Loucy (cell line): ENCODE data around the gene SCGB3A2.
"Not testable (repeated sequence)": the region's sequence is repeated elsewhere in the genome, so short reads cannot be mapped to it uniquely, and the experiment has no call there.

Experiments used
- H2AFZ ChIP-seq: fragments of 200-600 bp; sonication (generic); 2 replicates; pipeline ENCODE4 v1.6.0; 2016; ENCODE audit warnings: antibody characterized with exemption, mild to moderate bottlenecking, low read length, moderate library complexity
- H3F3A ChIP-seq: fragments of 200-600 bp; 2 replicates; pipeline ENCODE4 v1.6.0; 2016; ENCODE audit warnings: antibody characterized with exemption, low read depth, mild to moderate bottlenecking
- H3K27me3 ChIP-seq: fragments of 200-600 bp; sonication (generic); 2 replicates; pipeline ENCODE4 v1.6.1; 2014; ENCODE audit warnings: low read length, mild to moderate bottlenecking; ENCODE audit not compliant: insufficient read depth, poor library complexity, severe bottlenecking
- H3K36me3 ChIP-seq: fragments of 200-600 bp; sonication (generic); 2 replicates; pipeline ENCODE4 v1.6.1; 2016; ENCODE audit warnings: low read length; ENCODE audit not compliant: insufficient read depth
- H3K4me1 ChIP-seq: fragments of 200-600 bp; sonication (generic); 2 replicates; pipeline ENCODE4 v1.5.1; 2014; ENCODE audit warnings: low read length, mild to moderate bottlenecking; ENCODE audit not compliant: insufficient read depth, poor library complexity, severe bottlenecking
- H3K4me2 ChIP-seq: fragments of 200-600 bp; sonication (generic); 2 replicates; pipeline ENCODE4 v1.6.0; 2014; ENCODE audit warnings: antibody characterized with exemption, low read length, low read depth, mild to moderate bottlenecking; ENCODE audit not compliant: poor library complexity, severe bottlenecking
- H3K4me3 ChIP-seq: fragments of 200-600 bp; sonication (generic); 2 replicates; pipeline ENCODE4 v1.5.1; 2014; ENCODE audit warnings: low read length, mild to moderate bottlenecking, mixed read lengths; ENCODE audit not compliant: poor library complexity, severe bottlenecking
- H3K79me2 ChIP-seq: fragments of 200-600 bp; sonication (generic); 2 replicates; pipeline ENCODE4 v1.6.1; 2014; ENCODE audit warnings: low read length; ENCODE audit not compliant: insufficient read depth
- H3K9ac ChIP-seq: fragments of 200-600 bp; sonication (generic); 2 replicates; pipeline ENCODE4 v1.6.0; 2014; ENCODE audit warnings: mild to moderate bottlenecking, low read depth, low read length, moderate library complexity; ENCODE audit not compliant: poor library complexity, severe bottlenecking
- H3K9me2 ChIP-seq: fragments of 200-600 bp; sonication (generic); replicated peaks from 2 replicates; pipeline ENCODE4 v1.6.1; 2016; ENCODE audit warnings: low read depth, low read length, mixed read lengths
- H3K9me3 ChIP-seq: fragments of 200-600 bp; sonication (generic); 2 replicates; pipeline ENCODE4 v1.6.1; 2014; ENCODE audit warnings: mild to moderate bottlenecking, antibody characterized with exemption, low read length, low read depth; ENCODE audit not compliant: insufficient read depth
- H4K20me1 ChIP-seq: fragments of 200-600 bp; sonication (generic); 2 replicates; pipeline ENCODE4 v1.6.0; 2014; ENCODE audit warnings: antibody characterized with exemption, low read length, mild to moderate bottlenecking; ENCODE audit not compliant: insufficient read depth, poor library complexity, severe bottlenecking
- CTCF ChIP-seq: fragments of 200-600 bp; sonication (generic); conservative IDR thresholded peaks from 2 replicates; pipeline ENCODE4 v1.5.1; 2014; ENCODE audit warnings: mild to moderate bottlenecking, antibody characterized with exemption, low read length
- EZH2phosphoT487 ChIP-seq: fragments of 200-600 bp; IDR thresholded peaks from 2 replicates; pipeline ENCODE4 v1.6.1; 2018; ENCODE audit warnings: antibody characterized with exemption, mild to moderate bottlenecking, moderate library complexity, borderline replicate concordance

The SCGB3A2 gene

GRCh38 chr5:147863454-147864158 lies 14.9 kb upstream of the SCGB3A2 start:
- Histone ChIP-seq H3K36me3 (no peaks in the 10 kb centered on the region), H3K4me3 (no peak overlapping the region), H3K4me2 (no peak overlapping the region), H2AFZ (no peak overlapping the region), H3K79me2 (no peaks in the 10 kb centered on the region), H3F3A (no peaks in the 10 kb centered on the region), H3K27me3 (no peaks in the 10 kb centered on the region), H3K9ac (no peak overlapping the region), H3K9me2 (no peaks in the 10 kb centered on the region), H3K4me1 (no peaks in the 10 kb centered on the region), H3K9me3 (no peaks in the 10 kb centered on the region), H4K20me1 (no peaks in the 10 kb centered on the region)
- TF ChIP-seq EZH2phosphoT487 (no peak), CTCF (no peak)

GRCh38 chr5:147869112-147869511 lies 9.4 kb upstream of the SCGB3A2 start:
- H3F3A ChIP-seq: no peaks in the 10 kb centered on the region
- H3K27me3 ChIP-seq: no peaks in the 10 kb centered on the region
- H4K20me1 ChIP-seq: no peaks in the 10 kb centered on the region
- no peaks in the 10 kb centered on the region for H3K36me3 ChIP-seq
- TF ChIP-seq CTCF (no peak), EZH2phosphoT487 (no peak)
- no peaks in the 10 kb centered on the region for H3K9me3 ChIP-seq
- H2AFZ ChIP-seq: no peak overlapping the region
- no peak overlapping the region for H3K4me2 ChIP-seq
- no peak overlapping the region for H3K9ac ChIP-seq
- H3K9me2 ChIP-seq: no peaks in the 10 kb centered on the region
- H3K4me3 ChIP-seq: no peak overlapping the region
- H3K79me2 ChIP-seq: no peaks in the 10 kb centered on the region
- no peaks in the 10 kb centered on the region for H3K4me1 ChIP-seq

DNA sequence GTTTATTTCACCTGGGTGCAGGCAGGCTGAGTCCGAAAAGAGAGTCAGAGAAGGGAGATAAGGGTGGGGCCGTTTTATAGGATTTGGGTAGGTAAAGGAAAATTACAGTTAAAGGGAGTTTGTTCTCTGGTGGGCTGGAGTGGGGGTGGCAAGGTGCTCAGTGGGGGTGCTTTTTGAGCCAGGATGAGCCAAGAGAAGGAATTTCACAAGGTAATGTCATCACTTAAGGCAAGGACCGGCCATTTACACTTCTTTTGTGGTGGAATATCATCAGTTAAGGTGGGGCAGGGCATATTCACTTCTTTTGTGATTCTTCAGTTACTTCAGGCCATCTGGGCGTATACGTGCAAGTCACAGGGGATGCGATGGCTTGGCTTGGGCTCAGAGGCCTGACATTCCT lies 8.6 kb upstream of the SCGB3A2 start:
- H3K4me1 ChIP-seq, H4K20me1 ChIP-seq, H3K27me3 ChIP-seq, H3K4me2 ChIP-seq, H3K9me3 ChIP-seq, H3K36me3 ChIP-seq, H3K9ac ChIP-seq, H3K4me3 ChIP-seq, H3K79me2 ChIP-seq, H3F3A ChIP-seq, H3K9me2 ChIP-seq, H2AFZ ChIP-seq: not testable (repeated sequence)

DNA sequence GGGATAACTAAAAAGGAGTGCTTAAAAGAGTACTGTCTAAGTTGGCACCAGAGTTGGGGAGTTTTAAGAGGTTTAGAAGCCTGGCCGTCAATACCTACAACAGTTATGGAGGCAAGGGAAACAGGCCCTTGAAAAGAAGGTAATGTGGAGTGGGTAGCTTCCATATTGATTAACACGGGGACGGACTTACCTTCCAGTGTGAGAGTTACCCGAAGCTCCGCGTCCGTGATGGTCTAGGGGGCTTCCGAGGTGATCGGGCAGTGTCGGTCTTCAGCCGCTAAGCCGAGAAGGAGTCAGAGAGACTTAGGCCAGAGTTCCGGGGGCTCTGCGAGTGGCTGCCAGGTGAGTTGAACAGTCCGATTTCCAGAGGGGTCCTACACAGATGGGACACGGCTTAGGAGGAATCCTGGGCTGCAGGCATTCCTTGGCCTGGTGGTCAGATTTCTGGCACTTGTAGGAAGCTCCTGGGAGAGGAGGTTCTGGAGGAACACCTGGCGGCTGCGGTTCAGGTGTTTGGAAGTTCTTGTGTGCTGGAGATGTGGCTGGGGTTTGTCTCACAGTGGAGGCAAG lies 6.4 kb upstream of the SCGB3A2 start:
- H3K9me2 ChIP-seq, H2AFZ ChIP-seq, H3K4me2 ChIP-seq, H3K27me3 ChIP-seq, H3K4me3 ChIP-seq, H3K4me1 ChIP-seq, H3K9ac ChIP-seq, H3K36me3 ChIP-seq, H3K79me2 ChIP-seq, H3K9me3 ChIP-seq, H3F3A ChIP-seq, H4K20me1 ChIP-seq: not testable (repeated sequence)

DNA sequence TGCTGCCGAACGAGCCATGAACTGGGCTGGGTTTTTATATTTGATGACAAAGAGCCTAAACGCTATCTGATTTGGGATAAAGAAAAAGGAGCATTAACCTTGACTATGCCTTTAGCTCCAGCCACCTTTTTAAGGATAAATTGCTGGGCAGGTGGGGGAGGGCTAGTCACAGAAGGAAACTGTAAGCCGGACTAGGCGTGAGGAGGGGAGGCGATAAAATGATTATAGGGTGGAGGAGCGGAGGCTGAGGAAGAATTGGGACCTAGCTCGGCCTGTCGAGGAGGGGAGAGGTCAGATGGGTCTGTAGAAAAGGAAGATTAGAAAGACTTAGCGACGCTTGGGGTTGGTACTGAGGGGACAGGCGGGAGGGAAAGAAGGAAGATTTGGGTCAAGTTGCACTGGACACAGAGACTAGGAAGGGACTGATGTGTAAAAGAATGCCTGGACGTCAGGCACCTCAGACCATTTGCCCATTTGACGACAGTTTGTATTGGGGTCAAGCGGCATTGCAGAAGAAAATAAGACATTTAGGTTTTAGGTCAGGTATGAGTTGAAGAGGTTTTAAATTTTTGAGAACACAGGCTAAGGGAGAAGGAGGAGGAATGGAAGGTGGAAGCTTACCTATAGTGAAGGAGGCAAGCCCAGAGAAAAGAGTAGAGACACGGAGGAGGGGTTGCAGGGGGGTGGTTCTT lies 5.6 kb upstream of the SCGB3A2 start:
- H4K20me1 ChIP-seq, H2AFZ ChIP-seq, H3K27me3 ChIP-seq, H3K9me2 ChIP-seq, H3K4me2 ChIP-seq, H3K4me3 ChIP-seq, H3K9me3 ChIP-seq, H3K79me2 ChIP-seq, H3K36me3 ChIP-seq, H3K9ac ChIP-seq, H3F3A ChIP-seq, H3K4me1 ChIP-seq: not testable (repeated sequence)
